Esophagus muscularis mucosa (tissue), 3 donors: ENCODE data around the gene PDE3A.

Experiments
- POLR2A ChIP-seq: fragments of 450-650 bp; IDR thresholded peaks from one replicate; pipeline ENCODE4 v1.6.1; 2017; ENCODE audit warnings: antibody characterized with exemption, moderate library complexity, mild to moderate bottlenecking, low read depth
- TF ChIP-seq, protein P1 (sequence below), 3 experiments: fragments of 200-600 bp in 2 of 3; fragments of 450-650 bp in 1 of 3; sonication (generic) in 2 of 3; IDR thresholded peaks; one replicate each; pipeline ENCODE4 v1.5.1; 2017 to 2019; ENCODE audit warnings: antibody characterized with exemption in 3 of 3, mild to moderate bottlenecking in 2 of 3, moderate library complexity in 1 of 3

DNA sequence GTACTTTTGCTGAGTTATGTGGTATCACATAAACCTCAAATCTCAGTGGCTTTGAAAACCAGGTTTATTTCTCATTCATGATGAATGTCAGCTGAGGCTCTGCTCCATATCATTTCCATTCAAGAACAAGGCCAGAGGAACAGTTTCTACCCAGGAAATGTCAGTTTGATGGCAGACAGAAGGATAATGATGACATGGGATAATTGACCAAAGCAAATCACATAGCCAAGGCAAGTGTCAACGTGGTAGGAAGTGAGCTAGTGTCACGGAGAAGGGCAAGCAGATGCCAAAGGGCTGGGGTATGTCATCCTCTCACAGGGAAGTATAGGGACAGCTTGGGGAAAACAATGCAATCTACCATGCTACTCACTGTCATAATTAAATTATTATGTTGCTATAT, 12.3 kb upstream of the PDE3A start:
- TF ChIP-seq, protein P1, sequence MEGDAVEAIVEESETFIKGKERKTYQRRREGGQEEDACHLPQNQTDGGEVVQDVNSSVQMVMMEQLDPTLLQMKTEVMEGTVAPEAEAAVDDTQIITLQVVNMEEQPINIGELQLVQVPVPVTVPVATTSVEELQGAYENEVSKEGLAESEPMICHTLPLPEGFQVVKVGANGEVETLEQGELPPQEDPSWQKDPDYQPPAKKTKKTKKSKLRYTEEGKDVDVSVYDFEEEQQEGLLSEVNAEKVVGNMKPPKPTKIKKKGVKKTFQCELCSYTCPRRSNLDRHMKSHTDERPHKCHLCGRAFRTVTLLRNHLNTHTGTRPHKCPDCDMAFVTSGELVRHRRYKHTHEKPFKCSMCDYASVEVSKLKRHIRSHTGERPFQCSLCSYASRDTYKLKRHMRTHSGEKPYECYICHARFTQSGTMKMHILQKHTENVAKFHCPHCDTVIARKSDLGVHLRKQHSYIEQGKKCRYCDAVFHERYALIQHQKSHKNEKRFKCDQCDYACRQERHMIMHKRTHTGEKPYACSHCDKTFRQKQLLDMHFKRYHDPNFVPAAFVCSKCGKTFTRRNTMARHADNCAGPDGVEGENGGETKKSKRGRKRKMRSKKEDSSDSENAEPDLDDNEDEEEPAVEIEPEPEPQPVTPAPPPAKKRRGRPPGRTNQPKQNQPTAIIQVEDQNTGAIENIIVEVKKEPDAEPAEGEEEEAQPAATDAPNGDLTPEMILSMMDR (IDR thresholded peaks at IDR 0.05): no peak
- no peak for TF ChIP-seq POLR2A
